PC-9 (cell line): ENCODE data around the gene WDFY1.

ENCODE experiments used
- CTCF ChIP-seq: fragments of 200-600 bp; sonication (generic); conservative IDR thresholded peaks from 2 replicates; pipeline ENCODE4 v1.6.1; 2017; ENCODE audit warnings: mixed run types, antibody characterized with exemption, mild to moderate bottlenecking, moderate library complexity
- EZH2 ChIP-seq: fragments of 200-600 bp; sonication (generic); IDR thresholded peaks from 2 replicates; pipeline ENCODE4 v1.8.0; 2017; ENCODE audit warnings: antibody characterized with exemption, low read depth

GRCh38 chr2:223863491-223863890 lies 81.6 kb downstream of the WDFY1 start:
- no peak for TF ChIP-seq CTCF
- no peak for TF ChIP-seq EZH2
